GM21367 (cell line): ENCODE data around the gene EFCC1.
A peak's percentile ranks its signal among the peaks of the same experiment; 100 is the strongest.

ENCODE experiments used
- ATAC-seq: cut with Tn5 transposase; IDR thresholded peaks from one replicate; pipeline ENCODE4 v1.9.1; 2021; ENCODE audit not compliant: unreplicated experiment

EFCC1 gene, protein sequence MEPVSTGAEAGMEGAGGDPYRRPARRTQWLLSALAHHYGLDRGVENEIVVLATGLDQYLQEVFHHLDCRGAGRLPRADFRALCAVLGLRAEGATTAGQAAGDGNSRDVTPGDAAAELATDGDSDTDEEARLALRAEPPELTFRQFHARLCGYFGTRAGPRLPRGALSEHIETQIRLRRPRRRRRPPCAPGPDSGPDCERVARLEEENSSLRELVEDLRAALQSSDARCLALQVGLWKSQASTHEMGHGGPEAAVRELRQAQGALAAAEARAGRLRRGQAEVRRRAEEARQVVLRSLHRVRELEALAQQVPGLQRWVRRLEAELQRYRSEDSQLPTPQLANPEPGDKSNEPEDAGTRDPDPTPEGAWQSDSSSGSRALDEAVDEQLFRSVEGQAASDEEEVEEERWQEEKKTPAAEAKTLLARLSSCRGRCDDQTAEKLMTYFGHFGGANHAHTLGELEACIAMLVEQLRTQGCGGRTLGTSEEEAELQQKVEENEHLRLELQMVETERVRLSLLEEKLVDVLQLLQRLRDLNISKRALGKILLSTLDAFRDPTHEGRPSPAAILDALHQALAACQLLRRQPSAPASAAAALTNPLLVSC

GRCh38 chr3:129001101-129001805 is at the start of gene EFCC1:
Gene EFCC1, plus strand, starts transcription at chr3:129001304. Its CDS starts 325 bp downstream, at chr3:129001629.
- no peak for ATAC-seq

- ATAC-seq, result no peak
Observed at GRCh38 chr3:128956440-128956839, 44.7 kb upstream of the EFCC1 start.

GRCh38 chr3:128965280-128965679 is 35.8 kb upstream of the EFCC1 start:
- no peak for ATAC-seq

- ATAC-seq, result no peak
Observed at GRCh38 chr3:128965818-128966217, 35.3 kb upstream of the EFCC1 start.

DNA sequence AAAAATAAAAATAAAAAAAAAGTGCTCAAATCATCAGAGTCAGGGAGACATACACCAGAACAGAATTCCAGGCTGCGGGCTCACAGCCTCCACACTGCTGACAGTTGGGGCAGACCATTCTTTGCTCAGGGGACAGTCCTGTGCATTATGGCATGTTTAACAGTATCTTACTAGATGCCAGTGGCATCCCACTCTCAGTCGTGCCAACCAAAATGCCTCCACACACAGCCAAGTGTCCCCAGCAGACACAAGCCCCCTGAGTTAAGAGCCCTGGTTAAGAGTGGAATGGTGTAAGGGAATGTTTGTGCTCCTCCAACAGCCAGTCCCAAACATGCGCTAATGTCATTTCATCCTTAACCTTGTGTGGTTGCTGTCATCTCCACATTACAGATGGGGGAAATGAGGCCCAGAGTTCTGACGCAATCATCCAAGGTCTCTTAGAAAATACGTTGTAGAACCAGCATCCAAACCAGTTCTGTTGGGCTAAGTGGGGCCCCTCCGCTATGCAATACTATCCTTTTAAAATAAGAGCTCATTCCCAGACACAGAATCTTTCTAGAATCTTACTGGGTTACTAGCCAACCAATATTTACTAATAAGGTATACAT is 33.3 kb upstream of the EFCC1 start:
- no peak for ATAC-seq

DNA sequence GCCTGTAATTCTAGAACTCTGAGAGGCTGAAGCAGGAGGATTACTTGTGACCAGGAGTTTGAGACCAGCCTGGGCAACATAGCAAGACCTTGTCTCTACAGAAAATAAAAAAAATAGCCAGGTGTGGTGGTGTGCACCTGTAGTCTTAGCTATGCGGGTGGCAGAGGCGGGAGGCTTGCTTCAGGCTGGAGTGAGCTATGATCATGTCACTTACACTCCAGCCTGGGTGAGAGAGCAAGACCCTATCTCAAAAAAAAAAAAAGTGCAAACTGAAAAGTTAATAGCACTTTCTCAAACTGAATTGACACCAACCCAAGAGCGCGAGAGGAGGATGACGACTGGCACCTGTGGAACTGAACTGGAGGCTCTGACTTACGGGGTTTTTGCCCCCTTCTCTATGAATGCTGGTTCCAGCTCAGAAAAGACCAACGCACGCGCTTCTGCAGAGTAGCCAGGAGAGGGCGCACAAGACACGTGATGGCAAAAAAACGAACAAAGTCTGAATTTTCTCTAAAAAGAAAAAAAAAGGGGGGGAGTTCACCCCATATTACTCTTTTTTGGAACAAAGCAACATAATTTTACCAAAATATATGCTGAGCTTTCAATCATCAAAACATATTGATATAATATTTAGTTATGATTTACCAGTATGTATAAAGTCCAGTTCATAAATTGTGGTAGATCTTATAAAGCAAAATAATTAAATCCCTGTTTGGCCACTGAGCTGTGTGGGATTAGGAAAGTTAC is 30.9 kb upstream of the EFCC1 start:
- no peak for ATAC-seq

DNA sequence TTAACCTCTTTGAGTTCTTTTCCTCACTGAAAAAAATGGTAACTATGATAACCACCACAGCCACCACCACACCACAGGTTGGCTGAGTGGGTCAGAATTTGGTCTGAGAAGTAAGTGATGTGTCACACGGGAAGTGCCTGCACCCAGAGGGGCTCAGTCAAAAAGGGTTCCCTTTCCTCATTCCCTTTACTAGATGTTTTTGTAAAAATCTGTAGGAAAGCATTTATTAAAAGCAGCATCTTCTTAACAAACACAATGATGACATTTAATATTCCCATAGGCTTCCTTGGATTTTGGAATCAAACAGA is 30.4 kb upstream of the EFCC1 start:
- ATAC-seq, result no peak

GRCh38 chr3:128971421-128972100 is 29.5 kb upstream of the EFCC1 start:
- ATAC-seq, result no peak

- ATAC-seq, result no peak
Observed at GRCh38 chr3:128973988-128974564, 27.0 kb upstream of the EFCC1 start.

GRCh38 chr3:128975276-128975675 is 25.8 kb upstream of the EFCC1 start:
- ATAC-seq, result no peak

DNA sequence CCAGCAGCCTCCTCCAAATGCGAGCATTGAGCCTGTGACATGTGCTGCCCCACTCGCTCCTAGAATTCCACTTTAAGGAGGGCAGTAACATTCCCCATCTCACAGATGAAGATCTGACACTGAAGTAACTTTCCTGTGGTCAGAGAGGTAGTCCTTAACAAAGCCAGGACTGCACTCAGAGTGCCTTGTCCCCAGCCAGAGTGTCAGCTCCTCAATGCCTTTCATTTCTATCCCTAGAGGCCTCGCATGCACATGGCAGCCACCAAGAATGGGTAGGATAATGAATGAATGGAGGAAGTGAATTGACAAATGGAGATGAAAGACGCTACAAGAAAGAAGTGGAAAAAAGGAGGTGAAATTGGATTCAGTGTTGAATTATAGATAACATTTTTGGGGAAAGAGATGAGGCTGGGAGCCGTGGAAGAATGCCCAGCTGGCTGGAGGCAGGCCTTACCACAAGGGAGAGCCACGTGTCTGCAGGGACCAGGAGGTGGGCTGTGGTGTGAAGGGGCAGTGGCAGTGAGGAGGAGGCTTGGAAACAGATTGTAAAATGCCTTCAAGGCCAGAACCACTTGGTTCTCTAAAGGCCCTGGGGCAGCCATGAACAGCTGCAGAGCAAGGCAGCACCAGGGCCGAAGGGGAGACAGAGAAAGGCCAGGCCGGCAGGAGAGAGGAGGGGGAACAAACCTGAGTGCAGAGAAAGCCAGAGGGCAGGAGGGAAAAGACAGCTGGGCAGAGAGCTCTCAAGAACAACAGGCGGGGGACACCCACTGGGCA is 17.6 kb upstream of the EFCC1 start:
- ATAC-seq, result no peak

GRCh38 chr3:128984596-128984995 is 16.5 kb upstream of the EFCC1 start:
- ATAC-seq, result no peak

DNA sequence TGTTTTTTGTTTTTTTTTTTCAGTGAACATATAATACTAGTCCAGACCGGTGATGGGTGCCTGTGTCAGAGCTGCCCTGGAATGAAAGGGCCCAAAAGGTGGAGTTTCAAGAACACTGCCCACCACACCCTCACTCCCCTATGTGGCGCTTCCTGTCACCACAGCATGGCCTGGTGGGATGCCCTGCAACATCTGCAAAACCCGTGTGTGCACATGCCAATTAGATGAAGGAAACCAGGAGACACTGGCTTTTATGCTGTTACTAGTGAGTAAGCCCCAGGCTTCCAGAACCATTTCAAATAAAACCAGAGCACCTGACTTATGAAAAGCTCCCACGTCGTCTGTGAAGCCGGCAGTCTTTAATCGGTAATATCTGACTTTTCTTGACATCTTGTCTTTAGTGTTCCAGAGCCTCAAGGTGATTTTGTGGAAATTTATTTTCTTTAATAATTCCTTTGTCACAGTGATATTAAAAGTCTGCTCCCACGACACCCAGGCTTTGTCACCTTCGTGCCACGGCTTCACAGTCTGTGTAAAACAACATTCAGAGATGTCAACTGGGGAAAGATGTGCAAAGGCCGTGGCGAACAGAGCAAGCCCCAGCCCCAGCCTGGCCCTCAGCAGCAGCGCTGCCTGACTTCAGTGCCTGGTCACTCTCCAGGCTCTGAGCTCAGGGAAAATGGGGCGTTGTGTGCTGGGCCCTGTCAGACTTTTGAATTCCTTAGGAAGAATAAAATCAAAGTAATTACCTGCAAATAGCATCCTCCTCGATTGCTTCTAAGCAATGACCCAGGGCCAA is 13.6 kb upstream of the EFCC1 start:
- ATAC-seq, result no peak

DNA sequence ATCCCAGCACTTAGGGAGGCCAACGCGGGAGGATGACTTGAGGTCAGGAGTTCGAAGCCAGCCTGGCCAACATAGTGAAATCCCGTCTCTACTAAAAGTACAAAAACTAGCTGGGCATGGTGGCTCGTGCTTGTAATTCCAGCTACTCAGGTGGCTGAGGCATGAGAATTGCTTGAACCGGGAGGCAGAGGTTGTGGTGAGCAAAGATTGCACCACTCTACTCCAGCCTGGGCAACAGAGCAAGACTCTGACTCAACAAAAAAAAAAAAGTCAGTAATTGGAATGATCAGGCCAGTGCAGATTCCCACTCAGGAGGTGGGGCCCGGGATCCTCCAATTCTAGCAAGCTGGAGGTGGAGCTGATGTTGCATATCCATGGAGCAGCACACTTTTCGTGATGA is 12.8 kb upstream of the EFCC1 start:
- no peak for ATAC-seq

DNA sequence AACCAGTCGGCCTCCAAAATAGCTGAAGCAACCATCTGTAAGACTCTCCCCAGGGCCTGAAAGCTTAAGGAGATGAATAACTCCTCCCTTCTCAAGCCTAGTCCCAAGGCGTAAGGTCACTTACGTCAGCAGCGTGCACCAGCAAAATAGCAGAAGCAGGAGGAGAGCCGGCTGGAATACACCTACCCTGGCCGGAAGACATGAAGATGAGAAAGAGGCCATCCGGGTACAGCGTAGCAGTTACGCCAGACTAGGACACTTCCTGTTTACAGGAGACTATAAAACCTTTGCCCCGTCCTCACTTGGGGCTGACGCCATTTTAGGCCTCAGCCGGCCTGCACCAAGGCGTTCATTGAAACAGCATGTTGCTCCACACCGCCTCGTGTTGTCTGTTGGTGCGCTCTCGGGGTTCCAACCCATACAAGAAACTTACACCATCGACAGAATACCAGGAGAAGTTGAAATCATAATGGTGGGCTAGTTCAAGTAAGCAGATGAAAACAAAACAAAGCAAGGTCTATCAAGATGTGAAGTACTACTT is 9.7 kb upstream of the EFCC1 start:
- no peak for ATAC-seq

DNA sequence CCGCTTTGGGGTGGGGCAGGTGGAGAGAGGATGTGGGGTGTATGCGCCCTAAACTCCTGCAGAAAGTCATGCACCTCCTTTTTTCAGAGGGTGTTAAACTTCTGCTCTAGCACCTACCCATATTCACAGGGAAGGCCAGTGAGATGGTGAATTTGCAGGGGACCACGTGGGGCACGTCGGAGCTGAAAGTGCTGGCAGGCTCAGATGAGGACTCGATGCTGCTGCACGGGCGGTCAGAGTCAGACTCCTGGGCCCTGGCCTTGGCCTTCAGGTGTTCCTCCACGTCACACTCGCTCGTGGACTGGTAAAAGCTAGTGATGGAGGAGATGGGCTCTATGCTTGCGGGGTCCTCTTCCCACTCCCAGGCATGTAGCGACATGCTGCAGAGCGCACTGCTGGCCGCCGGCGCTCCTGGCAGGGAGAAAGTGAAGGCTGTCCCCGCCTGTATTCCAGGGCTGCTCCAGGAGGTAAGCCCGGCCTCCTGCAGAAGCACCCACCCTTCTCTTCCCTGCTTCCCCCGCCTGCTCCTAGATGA is 8.1 kb upstream of the EFCC1 start:
- ATAC-seq, result no peak

- peak; percentile 86 for ATAC-seq
Observed at GRCh38 chr3:128993461-128994172, 7.5 kb upstream of the EFCC1 start, which contains the start of gene CFAP92. Gene CFAP92, minus strand, starts transcription at chr3:128994076. Its CDS starts 772 bp downstream, at chr3:128993304.
